ENCODE data around the gene SUMO3.

The SUMO3 gene

GRCh38 chr21:44813149-44813548 is 4.7 kb downstream of the SUMO3 start:
- TF ChIP-seq CTCF (conservative IDR thresholded peaks at IDR 0.05; ENCODE audit: low read length): no peak
- no peak overlapping the region for H3K4me3 ChIP-seq (ENCODE audit: low read length)
- no peak for DNase-seq (ENCODE audit: low read depth)

DNA sequence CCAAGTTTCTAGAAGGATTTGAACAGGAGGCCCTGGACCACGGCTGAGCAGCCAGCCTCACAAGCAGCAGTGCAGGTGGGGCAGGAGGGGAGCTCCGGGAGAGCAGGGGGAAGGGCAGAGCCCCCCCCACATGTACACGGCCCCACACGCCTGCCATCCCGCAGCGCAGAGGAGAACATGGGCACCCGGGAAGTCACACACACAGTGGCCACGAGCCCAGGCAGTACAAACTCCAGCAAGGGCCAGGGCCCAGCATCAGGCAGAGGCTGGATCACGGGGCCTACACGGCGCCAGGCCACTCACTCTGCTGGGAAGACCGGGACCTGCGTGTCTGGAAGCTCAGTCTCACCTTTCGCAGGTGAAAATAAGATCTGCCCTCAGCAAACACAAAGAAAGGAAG is 5.2 kb downstream of the SUMO3 start:
- H3K4me3 ChIP-seq (ENCODE audit: low read length): no peak overlapping the region
- no peak for TF ChIP-seq CTCF (conservative IDR thresholded peaks at IDR 0.05; ENCODE audit: low read length)
- no peak for DNase-seq (ENCODE audit: low read depth)

DNA sequence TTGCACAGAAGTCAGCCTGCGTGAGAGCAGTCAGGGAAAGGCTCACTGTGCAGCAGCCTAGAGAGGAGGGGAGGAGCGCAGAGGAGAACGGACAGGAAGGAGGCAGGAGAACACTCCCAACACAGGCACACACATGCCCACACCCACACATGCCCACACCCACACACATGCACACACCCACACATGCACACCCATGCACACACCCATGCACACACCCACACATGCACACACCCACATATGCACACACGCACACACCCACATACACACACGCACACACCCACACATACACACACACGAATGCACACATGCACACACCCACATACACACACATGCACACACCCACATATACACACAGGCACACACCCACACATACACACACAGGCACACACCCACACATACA is 7.1 kb downstream of the SUMO3 start:
- DNase-seq (ENCODE audit: low read depth): no peak
- H3K4me3 ChIP-seq (ENCODE audit: low read length): no peak overlapping the region
- no peak for TF ChIP-seq CTCF (conservative IDR thresholded peaks at IDR 0.05; ENCODE audit: low read length)

GRCh38 chr21:44805859-44806258 is 12.0 kb downstream of the SUMO3 start:
- no peak for DNase-seq (ENCODE audit: low read depth)
- H3K4me3 ChIP-seq (ENCODE audit: low read length): no peak overlapping the region
- TF ChIP-seq CTCF (conservative IDR thresholded peaks at IDR 0.05; ENCODE audit: low read length): no peak

DNA sequence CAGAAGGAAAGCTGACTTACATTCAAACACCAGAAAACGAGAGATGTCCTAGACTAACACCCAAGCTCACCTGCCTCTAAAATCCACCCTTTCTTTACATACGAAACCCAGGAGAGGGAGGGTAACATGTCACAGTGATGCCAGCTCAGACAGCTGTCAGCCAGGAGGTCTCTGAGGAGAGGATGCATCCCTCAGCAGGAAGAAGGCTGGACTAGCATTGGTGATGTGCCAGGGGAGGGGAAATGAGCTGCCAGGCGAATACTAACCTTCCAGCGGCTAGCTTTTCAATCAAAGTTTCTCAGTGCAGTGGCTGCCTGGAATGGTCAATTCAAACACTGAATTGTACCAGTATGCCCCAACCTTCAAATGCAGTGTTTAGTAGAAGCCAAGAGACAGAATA is 12.6 kb downstream of the SUMO3 start:
- no peak for TF ChIP-seq CTCF (conservative IDR thresholded peaks at IDR 0.05; ENCODE audit: low read length)
- no peak for DNase-seq (ENCODE audit: low read depth)
- no peak overlapping the region for H3K4me3 ChIP-seq (ENCODE audit: low read length)

DNA sequence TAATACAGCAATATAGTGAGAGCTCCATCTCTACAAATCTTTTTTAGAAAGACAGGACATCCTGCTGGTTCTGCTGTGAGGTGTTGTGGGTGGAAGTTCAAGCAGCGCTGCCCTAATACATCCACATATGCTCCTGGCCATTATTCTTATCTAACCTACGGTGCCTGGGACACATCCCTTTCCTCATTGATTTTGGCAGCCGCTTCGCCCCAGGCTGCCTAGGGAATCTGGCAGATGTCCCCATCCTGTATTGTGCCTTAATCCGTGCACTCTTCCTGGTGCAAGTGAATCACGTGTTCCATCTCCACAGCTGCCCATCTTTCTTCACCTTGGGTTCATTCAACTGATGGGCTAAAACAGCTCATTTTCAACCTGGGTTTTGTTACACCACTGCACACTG is 13.1 kb downstream of the SUMO3 start:
- no peak for DNase-seq (ENCODE audit: low read depth)
- H3K4me3 ChIP-seq (ENCODE audit: low read length): no peak overlapping the region
- TF ChIP-seq CTCF (conservative IDR thresholded peaks at IDR 0.05; ENCODE audit: low read length): no peak

GRCh38 chr21:44803651-44804050 is 14.2 kb downstream of the SUMO3 start:
- no peak for DNase-seq (ENCODE audit: low read depth)
- H3K4me3 ChIP-seq (ENCODE audit: low read length): no peak overlapping the region
- no peak for TF ChIP-seq CTCF (conservative IDR thresholded peaks at IDR 0.05; ENCODE audit: low read length)

Measured in AG10803 (cell line).